Epithelial cell of proximal tubule (primary cell): ENCODE measurements around the gene ZNF768. TPM values are rescaled to one million over a fixed set of nuclear protein-coding genes. Genes with fewer than 3 reads are reported as not detected.

ENCODE experiments used
- DNase-seq: peaks from one replicate; pipeline ENCODE4 v3.0.0-alpha.2; 2011; ENCODE audit warnings: low read depth
- H3K4me3 ChIP-seq: 2 replicates; pipeline ENCODE4 v1.5.1; 2011; ENCODE audit warnings: low read depth, mild to moderate bottlenecking, low read length
- CTCF ChIP-seq: conservative IDR thresholded peaks from 2 replicates; pipeline ENCODE4 v1.5.1; 2012; ENCODE audit warnings: low read depth, mild to moderate bottlenecking, low read length
- total RNA-seq: library from RNA; depleted of rRNA; stranded (reverse); fragments of >200 nt; gene quantifications from 2 replicates; pipeline ENCODE4 v1.2.3, GENCODE V29; 2015

The ZNF768 gene
- total RNA-seq, 1 donor from 2014 or later, result 35.2 TPM

DNA sequence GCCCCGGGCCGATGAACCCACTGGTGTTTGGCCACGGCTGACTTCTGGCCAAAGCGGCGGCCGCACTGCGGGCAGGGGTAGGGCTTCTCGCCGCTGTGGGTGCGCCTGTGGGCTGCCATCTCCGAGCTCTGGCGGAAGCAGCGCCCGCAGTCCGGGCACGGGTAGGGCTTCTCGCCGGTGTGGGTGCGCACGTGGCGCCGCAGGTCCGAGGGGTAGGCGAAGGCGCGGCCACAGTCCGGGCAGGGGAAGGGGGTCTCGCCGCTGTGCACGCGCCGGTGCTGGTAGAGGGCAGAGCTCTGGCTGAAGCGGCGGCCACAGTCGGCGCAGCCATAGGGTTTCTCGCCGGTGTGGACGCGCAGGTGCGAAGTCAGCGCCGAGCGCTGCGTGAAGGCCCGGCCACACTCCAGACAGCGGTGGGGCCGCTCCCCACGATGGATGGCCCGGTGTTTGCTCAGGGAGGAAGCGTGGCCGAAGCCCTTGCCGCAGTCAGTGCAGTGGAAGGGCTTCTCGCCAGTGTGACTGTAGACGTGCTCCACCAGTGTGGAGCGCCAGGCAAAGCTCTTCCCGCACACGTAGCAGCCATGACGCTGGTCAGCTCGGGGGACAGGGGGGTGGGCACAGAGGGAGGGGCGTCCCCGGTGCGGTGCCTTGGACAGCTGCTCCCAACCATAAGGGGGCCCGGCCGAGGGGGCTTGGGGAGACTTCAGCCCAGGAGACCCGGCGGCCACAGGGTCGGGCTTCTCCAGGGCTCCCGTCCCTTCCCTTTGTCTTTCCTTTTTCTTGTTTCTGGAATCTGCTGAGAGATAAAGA lies 29.2 kb upstream of the ZNF768 start:
- H3K4me3 ChIP-seq, result no peak overlapping the region
- no peak for DNase-seq
- TF ChIP-seq CTCF, result no peak

- H3K4me3 ChIP-seq, result no peak overlapping the region
- TF ChIP-seq CTCF, result no peak
Measured at GRCh38 chr16:30554557-30555314, 28.4 kb upstream of the ZNF768 start.

GRCh38 chr16:30553393-30553899 lies 27.1 kb upstream of the ZNF768 start:
- H3K4me3 ChIP-seq, result no peak overlapping the region
- no peak for TF ChIP-seq CTCF
- no peak for DNase-seq

More at GRCh38 chr16:30554557-30555314, 28.4 kb upstream of the ZNF768 start:
- DNase-seq, result no peak

GRCh38 chr16:30552956-30553355 lies 26.6 kb upstream of the ZNF768 start:
- DNase-seq, result no peak
- no peak for TF ChIP-seq CTCF
- no peak overlapping the region for H3K4me3 ChIP-seq

- no peak for TF ChIP-seq CTCF
- no peak overlapping the region for H3K4me3 ChIP-seq
- no peak for DNase-seq
Measured at GRCh38 chr16:30551781-30552180, 25.4 kb upstream of the ZNF768 start.

GRCh38 chr16:30548416-30549253 lies 22.3 kb upstream of the ZNF768 start:
- H3K4me3 ChIP-seq, result no peak overlapping the region
- no peak for DNase-seq
- TF ChIP-seq CTCF, result no peak
